GM19099 (cell line): Measurements from ENCODE around the gene SLC2A6.

Source experiments
- POLR2A ChIP-seq: IDR thresholded peaks from 3 replicates; pipeline ENCODE4 v1.6.1; 2011; ENCODE audit warnings: low read depth; ENCODE audit not compliant: insufficient read length; ENCODE audit errors: extremely low read depth

Gene SLC2A6

DNA sequence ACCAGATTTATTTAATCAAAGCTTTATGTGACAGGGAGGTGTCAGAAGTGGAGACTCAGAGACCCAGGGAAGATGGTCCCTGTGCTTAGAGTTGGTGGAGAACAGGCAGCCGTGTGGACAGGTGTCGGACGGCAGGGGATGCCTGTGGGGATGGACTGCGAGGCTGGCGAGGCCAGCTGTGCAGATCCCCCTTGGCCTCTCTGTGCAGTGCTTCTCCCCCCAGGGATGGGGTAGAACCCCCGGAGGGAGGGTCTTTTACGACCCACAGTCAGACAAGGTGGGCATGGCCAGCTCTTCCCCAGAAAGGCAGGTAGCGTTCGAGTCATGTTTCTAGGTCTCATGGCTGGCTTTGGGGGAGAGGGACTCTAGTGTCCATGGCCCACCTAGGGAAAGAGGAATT is 4.7 kb upstream of the SLC2A6 start:
- TF ChIP-seq POLR2A, result no peak

DNA sequence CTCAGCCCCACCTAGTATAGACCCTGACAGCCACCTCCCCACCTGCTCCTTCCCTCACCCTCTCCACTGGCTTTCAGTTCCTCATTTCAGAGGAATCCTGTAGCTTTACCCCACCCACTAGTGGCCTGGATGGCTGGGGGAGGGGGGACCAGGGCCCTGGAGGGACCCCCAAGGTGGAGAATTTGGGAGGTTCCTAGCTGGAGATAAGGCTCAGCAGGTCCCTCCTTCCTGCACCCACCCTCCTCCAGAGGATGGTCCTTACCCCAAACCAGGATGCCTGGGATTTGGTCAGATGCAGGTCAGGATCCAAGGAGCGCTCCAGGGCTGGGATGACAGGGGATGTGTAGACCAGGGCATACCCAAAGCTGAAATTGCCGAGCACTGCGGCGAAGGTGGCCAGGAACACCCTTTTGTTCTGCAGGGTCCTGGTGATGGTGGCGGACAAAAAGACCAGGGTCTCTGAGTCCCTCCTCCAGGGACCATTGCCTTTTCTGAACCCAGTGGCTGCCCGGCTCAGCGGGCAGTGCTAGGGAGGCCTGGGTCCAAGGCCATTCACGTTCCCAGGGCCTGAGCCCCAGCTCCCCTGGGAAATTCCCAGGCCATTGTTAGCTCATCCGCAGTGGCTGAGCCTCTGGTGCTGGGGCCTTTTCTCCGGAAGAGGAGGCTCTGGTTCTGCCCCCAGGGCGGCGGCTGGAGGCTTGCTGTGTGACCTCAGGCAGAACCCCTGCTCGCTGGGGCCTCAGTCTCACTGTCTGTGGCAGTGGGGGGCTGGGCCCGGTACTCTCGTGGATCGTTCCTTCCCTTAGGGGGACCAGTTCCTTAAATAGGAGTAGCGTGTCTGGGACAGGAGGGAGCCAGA is 678 bp downstream of the SLC2A6 start:
- no peak for TF ChIP-seq POLR2A

DNA sequence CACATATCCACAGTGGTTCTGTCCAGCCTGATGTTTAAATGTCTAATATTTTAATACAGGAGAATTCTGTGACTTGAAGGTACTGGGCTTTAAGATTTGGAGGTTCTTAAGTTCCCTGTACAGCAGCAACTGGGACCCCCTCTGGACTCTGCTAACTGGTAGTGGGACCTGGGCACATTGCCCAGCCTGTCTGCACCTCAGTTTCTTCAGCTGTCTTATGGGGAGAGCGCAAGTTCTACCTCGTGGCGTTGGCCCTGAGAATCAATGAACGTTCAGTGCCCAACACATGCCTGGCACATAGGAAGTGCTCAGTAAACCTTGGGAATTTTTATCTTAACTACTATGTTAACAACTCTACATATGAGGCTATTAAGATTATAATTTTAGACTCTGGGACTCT is 1.4 kb downstream of the SLC2A6 start:
- no peak for TF ChIP-seq POLR2A

DNA sequence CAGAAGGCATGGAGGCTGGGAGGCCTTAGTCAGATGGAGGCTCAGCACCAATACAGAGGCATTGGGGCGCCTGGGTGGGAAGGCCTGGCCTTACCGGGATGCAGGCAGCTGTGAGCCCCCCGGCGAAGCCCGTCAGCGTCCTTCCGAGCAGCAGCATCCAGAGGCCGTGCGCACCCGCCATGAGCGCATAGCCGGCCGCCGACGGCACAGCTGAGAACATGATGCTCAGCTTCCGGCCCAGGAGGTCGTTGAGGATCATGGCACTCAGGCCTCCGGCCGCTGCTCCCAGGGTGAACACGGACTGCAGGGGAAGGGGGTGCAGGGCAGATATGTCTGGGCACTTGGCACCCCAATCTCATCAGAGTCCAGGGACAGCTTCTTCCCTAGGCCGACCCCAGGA is 2.0 kb downstream of the SLC2A6 start:
- TF ChIP-seq POLR2A, result no peak

DNA sequence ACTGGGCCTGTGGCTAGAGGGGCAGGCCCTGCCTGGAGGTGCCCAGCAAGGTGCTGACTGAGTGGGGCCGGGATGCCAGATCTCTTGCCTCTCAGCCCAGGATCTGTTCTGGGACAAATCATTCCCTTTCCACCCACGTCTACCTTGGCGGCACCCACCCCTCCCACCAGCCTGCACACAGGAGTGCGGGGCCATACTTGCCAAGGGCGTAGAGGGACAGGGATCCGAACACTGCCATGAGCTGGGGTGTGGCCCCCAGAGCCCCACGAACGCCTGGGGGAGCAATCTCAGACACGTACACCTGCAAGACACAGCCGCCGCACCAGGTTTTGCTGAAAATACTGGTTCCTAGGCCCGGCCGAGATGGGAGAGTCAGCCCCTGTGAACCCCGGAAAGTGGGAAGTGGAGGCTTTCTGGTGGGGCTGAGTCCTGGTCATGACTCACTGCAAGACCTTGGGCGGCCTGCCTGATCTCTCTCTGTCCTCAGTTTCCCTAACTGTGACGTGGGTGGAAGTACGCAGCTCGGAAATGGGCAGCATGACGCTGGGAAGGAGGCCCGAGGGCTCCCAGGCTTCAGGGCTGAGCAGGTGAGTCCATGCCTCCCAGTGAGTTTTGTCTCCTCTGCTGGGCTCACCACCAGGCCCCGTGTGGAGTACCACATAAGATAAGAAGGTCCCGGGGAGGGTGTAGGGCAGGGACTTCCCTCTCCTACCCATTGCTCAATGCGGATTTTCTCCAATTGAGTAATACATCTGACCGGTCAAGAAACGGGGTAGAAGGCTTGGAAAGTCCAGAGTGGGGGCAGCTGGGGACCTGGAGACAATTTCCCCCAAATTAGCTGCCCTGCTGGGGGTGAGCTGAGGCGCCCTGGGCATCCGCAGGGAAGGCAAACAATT is 2.6 kb downstream of the SLC2A6 start:
- TF ChIP-seq POLR2A, result no peak

DNA sequence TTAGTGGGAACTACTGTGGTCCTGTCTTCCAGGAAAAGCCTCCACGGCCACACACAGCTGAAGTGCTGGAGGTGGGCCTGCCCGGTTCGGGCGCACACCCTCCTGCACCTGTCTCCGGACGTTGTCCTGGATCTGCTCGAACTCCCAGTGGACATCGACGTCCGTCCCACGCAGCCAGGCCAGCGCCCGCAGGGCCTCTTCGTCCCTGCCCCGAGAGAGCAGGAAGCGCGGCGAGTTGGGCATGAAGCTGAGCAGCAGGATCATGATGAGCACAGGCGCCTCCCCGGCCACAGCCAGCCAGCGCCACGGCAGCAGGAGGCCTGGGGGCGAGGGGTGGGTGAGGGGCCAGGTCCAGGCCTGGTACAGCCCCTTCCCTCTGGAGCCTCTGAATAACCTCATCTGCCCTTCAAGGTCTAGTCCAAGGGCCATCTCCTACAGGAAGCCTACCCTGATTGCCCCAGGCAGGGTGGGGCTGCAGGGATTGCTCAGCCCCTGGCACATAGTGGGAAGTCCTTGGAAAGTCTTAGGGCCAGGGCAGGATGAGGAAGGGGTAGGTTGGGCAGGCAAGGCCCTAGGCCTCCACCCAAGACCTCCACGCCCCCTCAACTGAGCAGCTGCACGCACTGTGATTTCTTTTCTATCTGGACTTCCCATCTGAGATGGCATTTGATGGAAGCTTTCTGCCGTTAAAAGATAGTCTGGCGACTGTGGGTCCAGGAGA is 3.4 kb downstream of the SLC2A6 start:
- no peak for TF ChIP-seq POLR2A

DNA sequence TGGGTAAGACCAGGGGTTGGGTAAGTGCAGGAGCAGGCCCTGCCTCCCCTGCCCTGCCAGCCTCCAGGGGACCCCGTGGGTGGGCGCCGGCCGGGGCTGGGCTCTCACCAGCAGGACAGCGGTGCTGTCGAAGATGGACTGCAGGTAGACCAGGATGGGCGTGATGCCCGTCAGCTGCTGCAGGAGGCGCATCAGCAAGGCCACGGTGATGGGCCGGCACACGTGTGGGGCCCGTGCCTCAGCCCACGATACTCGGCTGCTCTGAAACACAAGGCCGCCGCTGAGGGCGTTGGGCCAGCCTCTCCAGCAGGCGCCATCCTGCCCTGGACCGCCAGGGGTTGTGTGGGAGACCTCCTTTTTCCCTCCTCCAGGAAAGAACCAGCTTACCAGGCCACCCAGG is 4.0 kb downstream of the SLC2A6 start:
- no peak for TF ChIP-seq POLR2A

DNA sequence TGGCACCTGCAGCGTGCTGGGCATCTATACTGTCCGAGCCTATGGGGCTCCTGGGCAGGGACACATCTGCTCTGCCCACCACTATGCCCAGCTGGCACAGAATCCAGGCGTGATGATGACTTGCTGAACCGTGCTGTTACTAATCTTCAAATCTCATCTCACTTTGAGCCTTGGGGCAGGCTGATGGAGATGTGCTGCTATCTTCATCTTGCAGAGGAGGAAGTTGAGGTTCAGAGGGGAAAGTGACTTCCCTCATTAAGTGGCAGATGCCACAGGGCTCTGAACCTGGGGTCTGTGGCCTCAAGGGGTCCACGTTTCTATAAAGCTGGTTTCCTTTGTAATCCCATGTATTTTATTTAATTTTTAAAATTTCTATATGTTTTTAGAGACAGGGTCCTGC is 4.7 kb downstream of the SLC2A6 start:
- TF ChIP-seq POLR2A, result no peak

DNA sequence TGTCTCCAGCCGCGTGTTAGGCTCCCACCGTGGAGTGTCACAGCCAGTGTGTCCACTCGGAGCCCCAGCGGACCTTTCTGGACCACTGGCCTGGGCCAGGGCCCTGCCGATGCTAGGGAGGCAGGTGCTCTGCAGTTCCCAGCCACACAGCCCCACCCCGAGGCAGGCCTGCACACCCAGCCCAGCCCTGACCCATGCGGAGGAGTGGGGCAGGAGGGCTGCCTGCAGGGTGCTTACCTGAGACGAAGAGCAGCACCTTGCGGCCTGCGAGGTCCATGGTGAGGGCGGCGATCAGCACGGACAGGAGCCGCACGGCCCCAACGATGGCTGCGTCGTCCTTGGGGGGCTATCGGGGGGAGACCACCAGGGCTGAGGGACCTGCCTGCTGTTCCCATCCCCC is 5.2 kb downstream of the SLC2A6 start:
- no peak for TF ChIP-seq POLR2A

DNA sequence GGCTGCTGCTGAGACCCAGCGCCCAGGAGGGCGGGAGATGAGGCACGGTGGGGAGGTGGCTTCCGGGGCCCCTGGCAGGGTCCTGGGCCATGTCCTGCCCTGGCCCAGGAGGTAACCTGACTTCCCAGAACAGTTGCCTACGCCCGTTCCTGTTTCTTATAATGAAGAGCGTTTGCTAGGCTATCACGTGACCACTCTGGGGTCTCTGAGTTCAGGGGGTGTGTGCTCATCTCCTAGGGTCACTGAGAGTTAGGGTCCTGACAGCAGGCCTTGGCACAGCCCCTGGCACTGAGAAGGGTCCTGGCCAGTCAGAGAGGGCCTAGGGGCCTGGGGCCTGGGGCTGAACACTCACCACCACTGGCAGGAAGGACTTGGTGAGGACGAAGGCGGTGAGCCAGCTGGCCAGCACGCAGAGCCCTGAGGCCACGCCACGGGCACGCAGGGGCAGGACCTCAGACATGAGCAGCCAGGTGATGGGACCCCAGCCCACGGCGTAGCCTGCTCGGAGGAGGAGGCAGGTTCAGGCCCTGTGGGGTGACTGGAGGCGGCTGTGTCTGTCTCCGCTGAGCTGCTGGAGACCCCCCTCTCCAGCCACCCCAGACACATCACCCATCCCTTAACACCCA is 6.0 kb downstream of the SLC2A6 start:
- TF ChIP-seq POLR2A, result no peak

DNA sequence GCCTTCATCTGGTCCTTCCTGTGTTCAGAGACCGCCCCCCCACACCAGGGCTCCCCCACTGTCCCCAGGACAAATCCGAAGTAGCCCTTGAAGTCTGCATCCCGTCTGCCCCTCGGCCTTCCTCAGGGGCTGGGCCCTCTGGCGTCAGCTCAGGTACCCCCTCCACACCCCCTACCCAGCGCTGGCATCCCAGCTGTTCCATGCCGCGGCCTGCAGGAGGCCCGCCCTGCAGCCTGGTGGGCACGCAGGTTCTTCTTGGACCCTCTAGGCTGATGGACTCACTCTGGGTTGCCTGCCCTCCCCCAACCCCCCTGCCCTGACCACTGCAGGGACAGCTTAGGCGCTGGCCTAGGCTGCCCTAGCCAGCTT is 6.6 kb downstream of the SLC2A6 start:
- TF ChIP-seq POLR2A, result no peak

DNA sequence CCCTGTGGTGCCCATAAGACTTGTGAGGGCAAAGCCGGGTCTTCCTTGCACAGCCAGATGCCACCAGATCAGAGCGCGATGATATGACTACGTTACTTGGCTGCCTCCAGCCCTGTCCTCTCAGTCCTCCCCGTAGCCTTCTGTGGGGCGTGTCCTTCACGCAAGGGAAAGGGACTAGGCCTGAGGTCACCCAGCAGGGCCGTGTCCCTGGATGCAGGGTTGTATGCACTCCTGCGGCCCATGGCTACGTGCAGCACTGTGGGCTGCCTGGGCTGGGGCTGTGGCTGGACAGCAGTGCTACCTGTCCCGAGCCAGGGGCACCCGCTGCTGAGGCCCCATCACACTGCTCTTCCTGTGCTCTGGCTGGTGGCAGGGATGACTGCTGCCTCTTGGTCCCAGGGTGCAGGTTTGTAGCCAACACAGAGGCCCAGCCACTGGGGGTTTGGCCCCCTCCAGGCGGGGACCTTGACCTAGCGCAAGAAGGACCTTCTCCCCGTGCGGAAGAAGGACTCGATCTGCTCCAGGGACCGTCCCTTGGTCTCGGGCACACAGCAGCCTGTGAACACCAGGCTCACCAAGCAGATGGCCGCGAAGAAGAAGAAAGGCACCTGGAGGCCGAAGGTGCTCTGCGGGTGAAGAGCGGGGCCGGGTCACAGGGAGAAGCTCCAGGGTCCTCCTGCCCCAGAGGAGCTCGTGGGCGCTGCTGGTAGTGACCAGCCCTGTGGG is 7.2 kb downstream of the SLC2A6 start:
- no peak for TF ChIP-seq POLR2A

DNA sequence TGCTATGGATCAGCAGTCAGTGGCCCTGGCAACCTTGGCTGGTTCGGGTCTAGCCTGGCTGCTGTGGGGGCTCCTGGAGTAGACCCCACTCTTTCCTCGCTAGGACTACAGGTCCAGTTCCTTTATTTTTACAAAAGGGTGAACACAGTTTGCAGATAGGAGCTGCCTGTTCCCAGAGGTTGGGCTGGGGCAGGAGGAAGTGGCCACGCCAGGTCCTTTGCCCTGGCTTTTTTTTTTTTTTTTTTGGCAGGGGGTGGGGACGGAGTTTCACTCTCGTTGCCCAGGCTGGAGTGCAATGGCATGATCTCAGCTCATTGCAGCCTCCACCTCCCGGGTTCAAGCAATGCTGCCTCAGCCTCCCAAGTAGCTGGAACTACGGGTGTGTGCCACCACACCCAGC is 7.9 kb downstream of the SLC2A6 start:
- no peak for TF ChIP-seq POLR2A

DNA sequence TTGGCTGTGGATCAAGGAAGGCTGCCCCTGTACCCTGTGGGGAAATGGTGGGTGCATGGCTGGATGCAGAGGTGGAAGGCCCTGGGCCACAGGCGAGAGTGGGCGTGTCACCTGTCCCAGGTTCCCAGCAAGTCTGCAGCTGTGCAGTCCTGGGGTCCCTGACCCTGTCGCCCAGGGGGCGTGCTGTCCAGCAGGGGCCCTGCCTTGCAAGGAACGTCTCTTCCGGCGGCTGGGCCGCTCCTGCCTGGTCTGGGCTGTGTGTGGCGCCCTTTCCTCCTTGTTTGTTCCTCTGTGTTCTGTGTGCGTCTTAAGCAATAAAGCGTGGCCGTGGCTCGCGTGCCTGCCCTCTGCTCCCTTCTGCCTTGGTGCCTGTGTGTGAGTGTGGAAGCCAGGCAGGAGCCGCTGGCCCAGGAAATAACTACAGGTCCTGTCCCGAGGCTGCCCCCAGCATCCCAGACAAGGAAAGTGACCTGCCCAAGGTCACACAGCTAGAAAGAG is 8.4 kb downstream of the SLC2A6 start:
- TF ChIP-seq POLR2A, result no peak
